Upper lobe of left lung (tissue), 6 donors: ENCODE measurements around the gene AKR1B1. TPM values are rescaled to one million over a fixed set of nuclear protein-coding genes. Genes with fewer than 3 reads are reported as not detected.

Source experiments
- ATAC-seq, 2 donors: fragments of 200-7000 bp; cut with Tn5 transposase; one replicate each; pipeline ENCODE4 v1.9.1; 2022; ENCODE audit warnings: mild to moderate bottlenecking in 2 of 2, moderate library complexity in 2 of 2; ENCODE audit not compliant: low FRiP score in 2 of 2
- DNase-seq, 2 donors: peaks; one replicate each; pipeline ENCODE4 v3.0.0-alpha.2; 2019 to 2020
- H3K27ac ChIP-seq, 4 donors: fragments of 200-600 bp; sonication (generic); one replicate each; pipeline ENCODE4 v1.5.1; 2016 to 2019
- H3K27me3 ChIP-seq, 4 donors: fragments of 200-600 bp; sonication (generic); one replicate each; pipeline ENCODE4 v1.5.1; 2017 to 2019
- H3K36me3 ChIP-seq, 4 donors: fragments of 200-600 bp; sonication (generic); one replicate each; pipeline ENCODE4 v1.5.1; 2016 to 2019
- H3K4me1 ChIP-seq, 4 donors: fragments of 200-600 bp; sonication (generic); one replicate each; pipeline ENCODE4 v1.5.1; 2018 to 2019
- H3K4me3 ChIP-seq, 4 donors: fragments of 200-600 bp; sonication (generic); one replicate each; pipeline ENCODE4 v1.5.1; 2017 to 2019; ENCODE audit warnings: mild to moderate bottlenecking in 2 of 4, moderate library complexity in 1 of 4
- H3K9me3 ChIP-seq, 4 donors: fragments of 200-600 bp; sonication (generic); one replicate each; pipeline ENCODE4 v1.5.1; 2018 to 2019
- CTCF ChIP-seq, 6 experiments: fragments of 450-650 bp in 4 of 6; fragments of 200-600 bp in 2 of 6; sonication (generic) in 2 of 6; IDR thresholded peaks; one replicate each; pipeline ENCODE4 v1.5.1; 2016 to 2019; ENCODE audit warnings: antibody characterized with exemption in 6 of 6
- EP300 ChIP-seq, 4 donors: sonication (generic); formaldehyde crosslinking; IDR thresholded peaks; one replicate each; pipeline ENCODE4 v1.5.1; 2017; ENCODE audit warnings: antibody characterized with exemption in 4 of 4, control low read depth in 2 of 4
- POLR2A ChIP-seq, 4 donors: fragments of 450-650 bp; IDR thresholded peaks; one replicate each; pipeline ENCODE4 v1.5.1; 2016 to 2017; ENCODE audit warnings: antibody characterized with exemption in 4 of 4, mild to moderate bottlenecking in 2 of 4
- POLR2AphosphoS5 ChIP-seq, 2 donors: sonication (generic); formaldehyde crosslinking; IDR thresholded peaks; one replicate each; pipeline ENCODE4 v1.5.1; 2017; ENCODE audit warnings: antibody characterized with exemption in 2 of 2
- WGBS, 2 donors: methylation state at CpG; one replicate each; pipeline ENCODE4 v1.1.5; 2017 to 2018; 5-methylcytosine and 5-hydroxymethylcytosine counted together
- total RNA-seq, 6 donors: library from RNA; depleted of rRNA in 4 of 6; stranded (reverse); fragments of >200 nt in 4 of 6; gene quantifications; one replicate each; pipeline versions ENCODE4 v1.1.0 to v1.2.1, GENCODE V29; 2016 to 2021
- donor health status: DM: no; HTN: no; CAD: no; lungs with moderate emphysema.
- donor health status: DM: no; HTN: yes; CAD: no; lungs with severe emphysema.

Gene AKR1B1
- total RNA-seq, 6 donors from 2014 or later, result 39.2 to 108 (median 93.1) TPM

DNA sequence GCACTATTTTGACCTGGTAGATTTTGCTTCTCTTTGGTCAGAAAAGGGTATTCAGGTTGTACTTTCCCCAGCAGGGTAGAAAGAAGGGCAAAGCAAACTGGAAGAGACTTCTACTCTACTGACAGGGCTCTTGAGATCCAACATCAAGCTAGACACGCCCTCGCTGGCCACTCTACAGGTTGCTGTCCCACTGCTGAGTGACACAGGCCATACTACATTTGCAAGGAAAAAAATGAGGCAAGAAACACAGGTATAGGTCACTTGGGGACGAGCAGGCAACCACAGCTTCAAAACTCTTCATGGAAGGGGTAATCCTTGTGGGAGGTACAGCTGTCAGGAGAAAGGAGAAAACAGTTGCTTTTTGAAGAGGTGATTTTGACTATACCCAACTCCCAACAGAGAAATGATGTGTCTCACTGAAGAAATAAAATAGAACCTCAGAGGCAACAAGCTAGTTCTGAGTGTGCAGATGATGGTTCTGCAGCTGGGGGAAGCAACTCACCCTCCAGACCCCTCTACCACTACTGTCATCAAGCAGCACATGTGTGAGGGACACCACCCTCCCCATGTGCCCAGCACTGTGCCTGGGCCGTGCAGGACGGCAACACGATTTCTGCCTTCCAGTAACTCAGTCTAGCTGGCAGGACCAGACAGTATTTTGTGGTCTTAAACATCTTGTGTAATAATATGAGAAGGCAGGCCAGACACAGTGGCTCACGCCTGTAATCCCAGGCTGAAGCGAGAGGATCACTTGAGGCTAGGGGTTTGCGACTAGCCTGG lies 16.3 kb downstream of the AKR1B1 start:
- 91 to 97% methylated on average over 6 to 9 of the region's 9 CpGs for WGBS, 2 donors

GRCh38 chr7:134441264-134441663 lies 17.6 kb downstream of the AKR1B1 start:
- ATAC-seq (no peak), DNase-seq (no peak)
- Histone ChIP-seq H3K27ac (no peak overlapping the region), H3K27me3 (no peaks in the 10 kb centered on the region), H3K4me3 (no peak overlapping the region), H3K36me3 (peaks cover 7 to 61% (median 47%) of the 10 kb centered on the region in 4 donors), H3K9me3 (no peaks in the 10 kb centered on the region), H3K4me1 (no peaks in the 10 kb centered on the region)
- TF ChIP-seq EP300 (IDR thresholded peaks at IDR 0.05), result no peak
- TF ChIP-seq CTCF (IDR thresholded peaks at IDR 0.05), result no peak
- TF ChIP-seq POLR2AphosphoS5 (IDR thresholded peaks at IDR 0.05), result no peak
- TF ChIP-seq POLR2A (IDR thresholded peaks at IDR 0.05), result no peak
- WGBS, 2 donors, result 97 to 98% methylated on average over 4 of the region's 4 CpGs

More for the DNA sequence above, 16.3 kb downstream of the AKR1B1 start:
- H3K36me3 ChIP-seq, result peaks cover 17 to 75% (median 60%) of the 10 kb centered on the region in 4 donors
- no peak for DNase-seq
- TF ChIP-seq POLR2A (IDR thresholded peaks at IDR 0.05), result no peak
- TF ChIP-seq EP300 (IDR thresholded peaks at IDR 0.05), result no peak
- TF ChIP-seq POLR2AphosphoS5 (IDR thresholded peaks at IDR 0.05), result no peak
- no peak for TF ChIP-seq CTCF (IDR thresholded peaks at IDR 0.05)
- H3K9me3 ChIP-seq, result no peaks in the 10 kb centered on the region
- no peaks in the 10 kb centered on the region for H3K27me3 ChIP-seq
- no peak for ATAC-seq
- H3K4me3 ChIP-seq, result no peak overlapping the region
- H3K27ac ChIP-seq, result no peak overlapping the region
- no peaks in the 10 kb centered on the region for H3K4me1 ChIP-seq

DNA sequence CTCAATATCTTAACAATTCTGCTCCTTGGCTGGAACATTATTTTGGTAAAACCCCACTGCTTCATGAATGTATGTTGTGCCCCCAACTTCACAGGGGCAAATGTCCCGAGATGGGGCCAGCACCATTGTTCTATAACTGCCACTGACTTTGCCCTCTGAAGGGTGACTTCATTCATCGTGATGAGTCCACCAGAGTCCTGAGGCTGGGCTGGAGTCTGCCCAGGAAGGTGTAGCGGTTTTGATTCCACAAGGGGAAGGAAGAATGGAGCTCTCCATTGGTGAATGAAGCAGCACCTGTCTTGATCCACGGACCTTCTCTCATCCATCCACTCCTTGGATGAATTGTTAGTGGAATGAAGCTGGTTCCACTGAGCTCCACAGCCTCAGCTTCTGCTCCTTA lies 18.4 kb downstream of the AKR1B1 start:
- 95% methylated on average over 2 to 4 of the region's 4 CpGs for WGBS, 2 donors
- Histone ChIP-seq H3K36me3 (peaks cover 7 to 53% (median 40%) of the 10 kb centered on the region in 4 donors), H3K27me3 (no peaks in the 10 kb centered on the region), H3K4me1 (no peaks in the 10 kb centered on the region), H3K4me3 (no peak overlapping the region), H3K9me3 (no peaks in the 10 kb centered on the region), H3K27ac (no peak overlapping the region)
- DNase-seq (no peak), ATAC-seq (no peak)
- TF ChIP-seq POLR2A (IDR thresholded peaks at IDR 0.05) (no peak), EP300 (IDR thresholded peaks at IDR 0.05) (no peak), POLR2AphosphoS5 (IDR thresholded peaks at IDR 0.05) (no peak), CTCF (IDR thresholded peaks at IDR 0.05) (no peak)

DNA sequence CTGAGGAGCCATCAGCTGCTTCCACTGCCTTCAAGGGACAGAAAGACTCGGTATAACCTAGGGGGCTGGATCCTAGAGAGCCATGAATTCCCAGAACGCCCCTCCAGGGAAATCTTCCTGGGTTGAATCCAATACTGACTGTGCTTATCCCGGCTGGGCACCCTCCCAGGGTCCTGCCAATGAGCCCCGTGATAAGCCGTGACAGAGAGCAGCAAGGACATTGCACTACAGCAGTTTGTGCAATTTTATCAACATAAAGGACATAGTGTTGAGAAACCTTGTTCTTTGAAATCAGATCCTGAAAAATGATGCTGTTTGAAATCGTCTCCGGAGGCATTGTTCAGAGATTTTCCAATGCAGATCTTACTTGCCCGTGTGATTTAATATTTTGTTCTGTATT lies 18.8 kb downstream of the AKR1B1 start:
- WGBS, 2 donors, result 85 to 92% methylated on average over 8 of the region's 8 CpGs
- DNase-seq, result no peak
- TF ChIP-seq CTCF (IDR thresholded peaks at IDR 0.05), result no peak
- TF ChIP-seq POLR2AphosphoS5 (IDR thresholded peaks at IDR 0.05), result no peak
- no peak for TF ChIP-seq EP300 (IDR thresholded peaks at IDR 0.05)
- no peak for TF ChIP-seq POLR2A (IDR thresholded peaks at IDR 0.05)
- ATAC-seq, result no peak
- no peaks in the 10 kb centered on the region for H3K9me3 ChIP-seq
- peaks cover 7 to 49% (median 37%) of the 10 kb centered on the region in 4 donors for H3K36me3 ChIP-seq
- no peak overlapping the region for H3K27ac ChIP-seq
- H3K27me3 ChIP-seq, result no peaks in the 10 kb centered on the region
- H3K4me1 ChIP-seq, result no peaks in the 10 kb centered on the region
- H3K4me3 ChIP-seq, result no peak overlapping the region

DNA sequence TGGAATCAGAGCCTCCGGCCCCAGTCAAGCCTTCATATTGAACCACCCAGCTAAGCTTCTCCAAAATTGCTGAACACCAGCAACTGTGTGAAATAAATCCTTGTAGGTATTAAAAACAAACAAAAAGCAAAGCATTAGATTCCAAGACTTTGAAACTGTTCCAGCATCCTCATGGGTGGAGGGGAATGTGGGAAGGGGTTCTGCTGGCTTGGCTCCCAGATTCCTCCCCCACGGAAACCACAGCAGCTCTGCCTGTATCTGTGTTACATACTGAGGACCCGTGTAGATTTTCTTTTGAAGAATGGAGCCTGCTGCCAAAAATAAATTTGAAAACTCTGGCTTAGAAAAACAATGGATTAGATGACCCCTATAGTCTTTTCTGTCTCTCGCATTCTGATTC lies 20.0 kb downstream of the AKR1B1 start:
- DNase-seq, result no peak

More for the DNA sequence above, 20.0 kb downstream of the AKR1B1 start:
- Histone ChIP-seq H3K4me3 (no peak overlapping the region), H3K36me3 (peaks cover 7 to 38% (median 26%) of the 10 kb centered on the region in 4 donors), H3K9me3 (no peaks in the 10 kb centered on the region), H3K4me1 (no peaks in the 10 kb centered on the region), H3K27me3 (no peaks in the 10 kb centered on the region), H3K27ac (no peak overlapping the region)
- TF ChIP-seq POLR2AphosphoS5 (IDR thresholded peaks at IDR 0.05) (no peak), POLR2A (IDR thresholded peaks at IDR 0.05) (no peak), CTCF (IDR thresholded peaks at IDR 0.05) (no peak), EP300 (IDR thresholded peaks at IDR 0.05) (no peak)
- 78 to 87% methylated on average over 4 of the region's 4 CpGs for WGBS, 2 donors
- no peak for ATAC-seq
